OCI-LY3 (cell line): ENCODE measurements around the gene LIN7C.
A peak's percentile ranks its signal among the peaks of the same experiment; 100 is the strongest.

ENCODE experiments used
- H2AFZ ChIP-seq: fragments of 200-600, 300-600 bp; shearing (Covaris generic); 2 replicates; pipeline ENCODE4 v1.6.0; 2014; ENCODE audit warnings: antibody characterized with exemption, low read depth, low read length
- H3K27ac ChIP-seq: fragments of 200-600, 300-600 bp; sonication (generic); 2 replicates; pipeline ENCODE4 v1.5.1; 2014; ENCODE audit warnings: mild to moderate bottlenecking, low read length, moderate library complexity, mixed read lengths
- H3K27me3 ChIP-seq: fragments of 200-600, 300-600 bp; sonication (generic); 2 replicates; pipeline ENCODE4 v1.6.1; 2014; ENCODE audit warnings: low read depth, low read length, mixed read lengths
- H3K36me3 ChIP-seq: fragments of 200-600, 300-600 bp; sonication (generic); replicated peaks from 2 replicates; pipeline ENCODE3; 2014; ENCODE audit warnings: low read depth, low read length, mixed read lengths
- H3K4me1 ChIP-seq: fragments of 300-600, 200-600 bp; sonication (generic); 2 replicates; pipeline ENCODE4 v1.6.1; 2014; ENCODE audit warnings: low read length, mixed read lengths
- H3K4me2 ChIP-seq: fragments of 200-600, 300-600 bp; sonication (generic); 2 replicates; pipeline ENCODE4 v1.6.1; 2014; ENCODE audit warnings: low read length, mixed read lengths
- H3K4me3 ChIP-seq: fragments of 300-600, 200-600 bp; sonication (generic); 2 replicates; pipeline ENCODE4 v1.5.1; 2014; ENCODE audit warnings: antibody characterized with exemption, mild to moderate bottlenecking, low read length, moderate library complexity
- H3K79me2 ChIP-seq: fragments of 300-600, 200-600 bp; shearing (Covaris generic); 2 replicates; pipeline ENCODE4 v1.6.1; 2014; ENCODE audit warnings: mild to moderate bottlenecking, low read length, mixed read lengths
- H3K9ac ChIP-seq: fragments of 300-600, 200-600 bp; shearing (Covaris generic); 2 replicates; pipeline ENCODE4 v1.6.0; 2014; ENCODE audit warnings: mild to moderate bottlenecking, low read length, moderate library complexity
- H3K9me3 ChIP-seq: fragments of 200-600, 300-600 bp; shearing (Covaris generic); 2 replicates; pipeline ENCODE4 v1.6.1; 2014; ENCODE audit warnings: low read length, mixed read lengths; ENCODE audit not compliant: insufficient read depth
- H4K20me1 ChIP-seq: fragments of 200-600, 300-600 bp; sonication (generic); 2 replicates; pipeline ENCODE4 v1.6.1; 2016; ENCODE audit warnings: low read length, mixed read lengths; ENCODE audit not compliant: insufficient read depth
- EZH2phosphoT487 ChIP-seq: fragments of 200-600 bp; shearing (Covaris generic); IDR thresholded peaks from 2 replicates; pipeline ENCODE4 v1.6.1; 2018; ENCODE audit warnings: antibody characterized with exemption, mixed run types, low read depth
- TF ChIP-seq, protein P1 (sequence below): fragments of 200-600, 300-600 bp; sonication (generic); IDR thresholded peaks from 2 replicates; pipeline ENCODE4 v1.5.1; 2014; ENCODE audit warnings: antibody characterized with exemption, low read length, low read depth

The LIN7C gene

DNA sequence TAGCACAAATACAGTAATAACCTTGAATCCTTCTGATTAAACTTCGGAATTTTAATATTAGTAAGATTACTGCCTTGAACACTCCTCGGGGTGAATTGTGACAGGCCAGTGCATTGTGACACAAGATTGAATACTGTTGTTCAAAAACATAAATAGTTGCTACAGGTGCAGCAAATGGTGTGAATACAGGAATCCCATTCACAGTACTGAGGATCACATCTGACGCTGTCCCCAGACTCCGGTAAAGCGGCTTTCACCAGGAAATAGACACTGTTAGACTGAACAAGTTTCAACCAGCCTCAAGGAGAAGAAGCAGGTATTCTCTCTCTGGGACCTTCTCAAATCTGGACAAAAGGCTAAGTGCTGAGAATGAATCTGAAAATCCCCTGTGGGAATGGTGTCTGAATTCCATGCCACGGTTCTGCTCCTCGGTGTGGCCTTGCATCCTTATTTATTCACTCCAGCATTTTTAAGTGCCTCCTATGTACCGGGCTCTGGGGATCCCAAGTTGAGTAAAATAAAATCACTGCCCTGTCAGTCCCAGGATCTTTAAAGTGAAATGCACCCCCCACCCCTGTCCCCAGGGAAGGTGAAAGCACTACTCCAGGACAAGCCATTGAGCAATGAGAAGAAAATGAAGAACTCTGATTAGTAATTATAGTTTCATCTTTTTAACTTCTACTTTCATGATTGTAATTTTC is 37.4 kb downstream of the LIN7C start:
- TF ChIP-seq, protein P1, sequence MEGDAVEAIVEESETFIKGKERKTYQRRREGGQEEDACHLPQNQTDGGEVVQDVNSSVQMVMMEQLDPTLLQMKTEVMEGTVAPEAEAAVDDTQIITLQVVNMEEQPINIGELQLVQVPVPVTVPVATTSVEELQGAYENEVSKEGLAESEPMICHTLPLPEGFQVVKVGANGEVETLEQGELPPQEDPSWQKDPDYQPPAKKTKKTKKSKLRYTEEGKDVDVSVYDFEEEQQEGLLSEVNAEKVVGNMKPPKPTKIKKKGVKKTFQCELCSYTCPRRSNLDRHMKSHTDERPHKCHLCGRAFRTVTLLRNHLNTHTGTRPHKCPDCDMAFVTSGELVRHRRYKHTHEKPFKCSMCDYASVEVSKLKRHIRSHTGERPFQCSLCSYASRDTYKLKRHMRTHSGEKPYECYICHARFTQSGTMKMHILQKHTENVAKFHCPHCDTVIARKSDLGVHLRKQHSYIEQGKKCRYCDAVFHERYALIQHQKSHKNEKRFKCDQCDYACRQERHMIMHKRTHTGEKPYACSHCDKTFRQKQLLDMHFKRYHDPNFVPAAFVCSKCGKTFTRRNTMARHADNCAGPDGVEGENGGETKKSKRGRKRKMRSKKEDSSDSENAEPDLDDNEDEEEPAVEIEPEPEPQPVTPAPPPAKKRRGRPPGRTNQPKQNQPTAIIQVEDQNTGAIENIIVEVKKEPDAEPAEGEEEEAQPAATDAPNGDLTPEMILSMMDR: no peak
- 0 out of 2 replicates have a peak, but pooled peaks have one; percentile 32 for TF ChIP-seq EZH2phosphoT487
- Histone ChIP-seq H3K4me2 (peak overlapping the region; percentile 94), H3K27ac (peak overlapping the region; percentile 42)

DNA sequence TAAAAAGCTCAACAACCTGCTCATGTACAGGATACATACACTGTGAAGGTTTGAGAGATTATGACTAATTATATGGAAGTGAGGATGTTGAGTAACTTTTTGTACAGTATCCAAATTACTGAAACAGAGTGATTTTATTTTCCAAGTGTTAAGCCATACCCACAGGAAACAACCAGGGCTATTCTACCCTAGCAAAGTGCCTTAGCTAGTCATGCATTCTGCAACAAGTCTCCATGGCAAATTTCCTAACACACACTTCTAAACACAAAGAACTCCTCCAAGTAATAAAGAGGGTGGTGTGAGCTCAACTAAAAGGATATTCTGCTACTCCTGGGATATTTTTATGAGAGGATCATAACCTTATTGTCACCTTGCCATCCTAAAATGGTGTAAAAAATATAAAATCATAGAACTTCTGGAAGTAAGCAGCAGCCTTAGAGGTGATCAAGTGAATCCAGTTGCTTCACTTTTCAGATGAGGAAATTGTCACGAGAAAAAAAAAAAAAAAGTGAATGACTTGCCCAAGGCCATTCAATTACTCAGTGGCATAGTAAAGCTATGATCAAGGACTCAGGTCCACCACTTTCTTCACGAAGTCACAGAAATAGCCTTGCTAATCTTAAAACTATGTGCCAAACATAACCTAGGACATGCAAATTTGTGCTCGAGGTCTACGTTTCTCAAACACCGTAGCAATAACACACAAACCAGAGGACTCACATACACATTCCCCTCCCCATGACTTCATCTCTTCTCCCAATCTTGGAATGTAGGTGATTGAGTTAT is 38.2 kb downstream of the LIN7C start:
- Histone ChIP-seq H3K36me3 (no peaks in the 10 kb centered on the region), H3K27me3 (peaks cover 50% of the 10 kb centered on the region), H3K79me2 (no peaks in the 10 kb centered on the region), H3K4me1 (peaks cover 38% of the 10 kb centered on the region), H2AFZ (no peak overlapping the region), H3K4me3 (peak overlapping the region; percentile 93), H3K4me2 (peak overlapping the region; percentile 94), H3K9ac (no peak overlapping the region), H3K27ac (no peak overlapping the region), H3K9me3 (no peaks in the 10 kb centered on the region), H4K20me1 (peaks cover 16% of the 10 kb centered on the region; the same call in 1 of the 2 replicates)
- TF ChIP-seq EZH2phosphoT487: no peak
- TF ChIP-seq, protein P1: no peak

More for the DNA sequence above, 37.4 kb downstream of the LIN7C start:
- Histone ChIP-seq H3K36me3 (no peaks in the 10 kb centered on the region), H3K4me3 (peak overlapping the region; percentile 93), H2AFZ (no peak overlapping the region), H3K9ac (no peak overlapping the region), H3K79me2 (no peaks in the 10 kb centered on the region), H4K20me1 (peaks cover 16% of the 10 kb centered on the region; the same call in 1 of the 2 replicates), H3K4me1 (peaks cover 38% of the 10 kb centered on the region), H3K9me3 (no peaks in the 10 kb centered on the region), H3K27me3 (peaks cover 50% of the 10 kb centered on the region)

DNA sequence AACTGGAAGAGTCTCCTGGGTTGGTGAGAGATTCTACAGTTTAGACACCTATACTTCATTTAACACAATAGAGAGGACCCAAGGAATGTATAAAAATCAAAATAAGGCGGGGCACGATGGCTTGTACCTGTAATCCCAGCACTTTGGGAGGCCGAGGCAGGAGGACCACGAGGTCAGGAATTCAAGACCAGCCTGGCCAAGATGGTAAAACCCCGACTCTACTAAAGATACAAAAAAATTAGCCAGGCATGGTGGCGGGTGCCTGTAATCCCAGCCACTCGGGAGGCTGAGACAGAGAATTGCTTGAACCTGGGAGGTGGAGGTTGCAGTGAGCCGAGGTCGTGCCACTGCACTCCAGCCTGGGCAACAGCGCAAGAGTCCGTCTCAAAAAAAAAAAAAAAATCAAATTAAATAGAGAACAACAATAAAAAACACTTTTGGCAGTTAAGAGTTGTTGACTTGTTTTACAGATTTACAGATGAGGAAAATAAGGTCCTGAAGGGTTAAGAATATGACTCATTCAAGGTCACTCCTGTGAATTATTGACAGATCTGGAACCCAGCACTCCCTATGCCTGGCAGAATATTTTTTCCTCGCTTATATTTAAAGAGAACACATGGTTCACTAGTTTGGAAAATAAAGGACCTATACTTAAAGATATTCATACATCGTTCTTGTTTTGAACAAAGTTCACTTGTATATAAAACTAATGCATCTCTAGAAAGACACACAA is 39.2 kb downstream of the LIN7C start:
- H3K36me3 ChIP-seq: no peaks in the 10 kb centered on the region
- H3K79me2 ChIP-seq: no peaks in the 10 kb centered on the region
- H3K27me3 ChIP-seq: peaks cover 45% of the 10 kb centered on the region
- H3K4me2 ChIP-seq: no peak overlapping the region
- H2AFZ ChIP-seq: no peak overlapping the region
- peaks cover 16% of the 10 kb centered on the region; the same call in 1 of the 2 replicates for H4K20me1 ChIP-seq
- no peak overlapping the region for H3K4me3 ChIP-seq
- TF ChIP-seq, protein P1: no peak
- TF ChIP-seq EZH2phosphoT487: no peak
- no peaks in the 10 kb centered on the region for H3K9me3 ChIP-seq
- H3K9ac ChIP-seq: no peak overlapping the region
- H3K27ac ChIP-seq: no peak overlapping the region
- H3K4me1 ChIP-seq: peaks cover 38% of the 10 kb centered on the region
